Measurements from ENCODE around the gene DBI.

GRCh38 chr2:119371111-119371510 lies 4.3 kb downstream of the DBI start:
- TF ChIP-seq CTCF (IDR thresholded peaks at IDR 0.05; ENCODE audit: low read length) (no peak), EZH2 (optimal IDR thresholded peaks at IDR 0.05; ENCODE audit: low read depth, low read length) (no peak), EZH2phosphoT487 (IDR thresholded peaks at IDR 0.05; ENCODE audit: low read length) (no peak)
